ENCODE measurements around the gene ALDH1A2.

ALDH1A2 gene

DNA sequence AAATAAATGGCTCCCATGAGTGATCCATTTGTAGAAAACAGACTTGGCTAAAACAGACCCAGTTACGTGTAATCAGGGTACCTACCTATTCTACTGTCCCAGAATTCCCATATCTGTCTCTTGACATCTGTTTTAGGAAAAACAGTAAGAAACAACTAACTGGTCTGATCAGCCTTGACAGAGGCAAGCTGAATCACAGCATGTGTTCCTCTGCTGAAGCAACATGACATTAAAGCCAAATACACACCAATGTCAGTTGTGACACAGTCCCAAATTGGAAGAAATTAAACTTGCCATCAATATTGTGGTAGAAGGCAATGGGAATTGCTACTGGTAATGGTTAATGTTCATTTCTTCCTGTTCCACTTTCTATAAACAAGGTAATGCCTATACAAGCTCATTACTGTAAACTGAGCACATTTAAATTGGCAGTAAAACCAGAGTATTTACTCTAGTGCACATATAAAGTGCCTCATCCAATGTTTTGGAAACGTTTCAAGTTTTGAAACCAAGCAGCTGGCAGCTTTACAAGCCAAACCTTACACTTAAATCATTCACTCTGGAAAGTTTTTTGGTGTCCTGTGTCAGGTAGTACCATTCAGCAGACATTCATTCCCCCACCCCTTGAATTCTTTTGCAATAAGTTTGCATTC lies 27.0 kb downstream of the ALDH1A2 start (continued):
- TF ChIP-seq ZSCAN30 (tag by site-specific recombination; IDR thresholded peaks at IDR 0.05) (peak; percentile 95), ZBTB48 (tag by site-specific recombination; IDR thresholded peaks at IDR 0.05) (no peak), ZNF501 (tag by site-specific recombination; IDR thresholded peaks at IDR 0.05) (0 out of 2 replicates have a peak, but pooled peaks have one; percentile 31), ZNF10 (tag by site-specific recombination; IDR thresholded peaks at IDR 0.05) (peak; percentile 46; the same call in 1 of the 2 replicates), BCL11B (tag by site-specific recombination; IDR thresholded peaks at IDR 0.05; ENCODE audit: low read depth) (peak; percentile 63), ZBTB20 (tag by site-specific recombination; IDR thresholded peaks at IDR 0.05) (peak; percentile 13; the same call in 1 of the 2 replicates), ZNF585B (tag by site-specific recombination; IDR thresholded peaks at IDR 0.05) (no peak), ZBTB1 (tag by site-specific recombination; IDR thresholded peaks at IDR 0.05) (peak; percentile 42; the same call in 1 of the 2 replicates), KLF9 (tag by site-specific recombination; IDR thresholded peaks at IDR 0.05; ENCODE audit: low read depth) (no peak; the same call in 1 of the 2 replicates), ZNF843 (tag by site-specific recombination; IDR thresholded peaks at IDR 0.05) (peak; percentile 99), ZNF335 (tag by site-specific recombination; conservative IDR thresholded peaks at IDR 0.05) (0 out of 2 replicates have a peak, but pooled peaks have one; percentile 14), ZNF202 (tag by site-specific recombination; IDR thresholded peaks at IDR 0.05; ENCODE audit: borderline replicate concordance) (no peak), ZNF473 (tag by site-specific recombination; IDR thresholded peaks at IDR 0.05) (no peak), HOXD13 (CRISPR knock-in tag; IDR thresholded peaks at IDR 0.05; ENCODE audit: borderline replicate concordance) (peak; percentile 81), OVOL3 (tag by site-specific recombination; IDR thresholded peaks at IDR 0.05) (peak; percentile 89), KLF1 (tag by site-specific recombination; IDR thresholded peaks at IDR 0.05) (peak; percentile 56; the same call in 1 of the 2 replicates), RBAK (tag by site-specific recombination; IDR thresholded peaks at IDR 0.05) (no peak)
- TF ChIP-seq, protein P1, sequence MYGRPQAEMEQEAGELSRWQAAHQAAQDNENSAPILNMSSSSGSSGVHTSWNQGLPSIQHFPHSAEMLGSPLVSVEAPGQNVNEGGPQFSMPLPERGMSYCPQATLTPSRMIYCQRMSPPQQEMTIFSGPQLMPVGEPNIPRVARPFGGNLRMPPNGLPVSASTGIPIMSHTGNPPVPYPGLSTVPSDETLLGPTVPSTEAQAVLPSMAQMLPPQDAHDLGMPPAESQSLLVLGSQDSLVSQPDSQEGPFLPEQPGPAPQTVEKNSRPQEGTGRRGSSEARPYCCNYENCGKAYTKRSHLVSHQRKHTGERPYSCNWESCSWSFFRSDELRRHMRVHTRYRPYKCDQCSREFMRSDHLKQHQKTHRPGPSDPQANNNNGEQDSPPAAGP (tag by site-specific recombination; IDR thresholded peaks at IDR 0.05) = peak; percentile 99
- TF ChIP-seq, protein P2, sequence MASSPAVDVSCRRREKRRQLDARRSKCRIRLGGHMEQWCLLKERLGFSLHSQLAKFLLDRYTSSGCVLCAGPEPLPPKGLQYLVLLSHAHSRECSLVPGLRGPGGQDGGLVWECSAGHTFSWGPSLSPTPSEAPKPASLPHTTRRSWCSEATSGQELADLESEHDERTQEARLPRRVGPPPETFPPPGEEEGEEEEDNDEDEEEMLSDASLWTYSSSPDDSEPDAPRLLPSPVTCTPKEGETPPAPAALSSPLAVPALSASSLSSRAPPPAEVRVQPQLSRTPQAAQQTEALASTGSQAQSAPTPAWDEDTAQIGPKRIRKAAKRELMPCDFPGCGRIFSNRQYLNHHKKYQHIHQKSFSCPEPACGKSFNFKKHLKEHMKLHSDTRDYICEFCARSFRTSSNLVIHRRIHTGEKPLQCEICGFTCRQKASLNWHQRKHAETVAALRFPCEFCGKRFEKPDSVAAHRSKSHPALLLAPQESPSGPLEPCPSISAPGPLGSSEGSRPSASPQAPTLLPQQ (tag by site-specific recombination; IDR thresholded peaks at IDR 0.05) = peak; percentile 67
- TF ChIP-seq, protein P3, sequence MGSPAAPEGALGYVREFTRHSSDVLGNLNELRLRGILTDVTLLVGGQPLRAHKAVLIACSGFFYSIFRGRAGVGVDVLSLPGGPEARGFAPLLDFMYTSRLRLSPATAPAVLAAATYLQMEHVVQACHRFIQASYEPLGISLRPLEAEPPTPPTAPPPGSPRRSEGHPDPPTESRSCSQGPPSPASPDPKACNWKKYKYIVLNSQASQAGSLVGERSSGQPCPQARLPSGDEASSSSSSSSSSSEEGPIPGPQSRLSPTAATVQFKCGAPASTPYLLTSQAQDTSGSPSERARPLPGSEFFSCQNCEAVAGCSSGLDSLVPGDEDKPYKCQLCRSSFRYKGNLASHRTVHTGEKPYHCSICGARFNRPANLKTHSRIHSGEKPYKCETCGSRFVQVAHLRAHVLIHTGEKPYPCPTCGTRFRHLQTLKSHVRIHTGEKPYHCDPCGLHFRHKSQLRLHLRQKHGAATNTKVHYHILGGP (tag by site-specific recombination; IDR thresholded peaks at IDR 0.05) = peak; percentile 65; the same call in 1 of the 2 replicates
- TF ChIP-seq, protein P4, sequence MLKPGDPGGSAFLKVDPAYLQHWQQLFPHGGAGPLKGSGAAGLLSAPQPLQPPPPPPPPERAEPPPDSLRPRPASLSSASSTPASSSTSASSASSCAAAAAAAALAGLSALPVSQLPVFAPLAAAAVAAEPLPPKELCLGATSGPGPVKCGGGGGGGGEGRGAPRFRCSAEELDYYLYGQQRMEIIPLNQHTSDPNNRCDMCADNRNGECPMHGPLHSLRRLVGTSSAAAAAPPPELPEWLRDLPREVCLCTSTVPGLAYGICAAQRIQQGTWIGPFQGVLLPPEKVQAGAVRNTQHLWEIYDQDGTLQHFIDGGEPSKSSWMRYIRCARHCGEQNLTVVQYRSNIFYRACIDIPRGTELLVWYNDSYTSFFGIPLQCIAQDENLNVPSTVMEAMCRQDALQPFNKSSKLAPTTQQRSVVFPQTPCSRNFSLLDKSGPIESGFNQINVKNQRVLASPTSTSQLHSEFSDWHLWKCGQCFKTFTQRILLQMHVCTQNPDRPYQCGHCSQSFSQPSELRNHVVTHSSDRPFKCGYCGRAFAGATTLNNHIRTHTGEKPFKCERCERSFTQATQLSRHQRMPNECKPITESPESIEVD (tag by site-specific recombination; IDR thresholded peaks at IDR 0.05) = peak; percentile 99
- TF ChIP-seq, protein P5, sequence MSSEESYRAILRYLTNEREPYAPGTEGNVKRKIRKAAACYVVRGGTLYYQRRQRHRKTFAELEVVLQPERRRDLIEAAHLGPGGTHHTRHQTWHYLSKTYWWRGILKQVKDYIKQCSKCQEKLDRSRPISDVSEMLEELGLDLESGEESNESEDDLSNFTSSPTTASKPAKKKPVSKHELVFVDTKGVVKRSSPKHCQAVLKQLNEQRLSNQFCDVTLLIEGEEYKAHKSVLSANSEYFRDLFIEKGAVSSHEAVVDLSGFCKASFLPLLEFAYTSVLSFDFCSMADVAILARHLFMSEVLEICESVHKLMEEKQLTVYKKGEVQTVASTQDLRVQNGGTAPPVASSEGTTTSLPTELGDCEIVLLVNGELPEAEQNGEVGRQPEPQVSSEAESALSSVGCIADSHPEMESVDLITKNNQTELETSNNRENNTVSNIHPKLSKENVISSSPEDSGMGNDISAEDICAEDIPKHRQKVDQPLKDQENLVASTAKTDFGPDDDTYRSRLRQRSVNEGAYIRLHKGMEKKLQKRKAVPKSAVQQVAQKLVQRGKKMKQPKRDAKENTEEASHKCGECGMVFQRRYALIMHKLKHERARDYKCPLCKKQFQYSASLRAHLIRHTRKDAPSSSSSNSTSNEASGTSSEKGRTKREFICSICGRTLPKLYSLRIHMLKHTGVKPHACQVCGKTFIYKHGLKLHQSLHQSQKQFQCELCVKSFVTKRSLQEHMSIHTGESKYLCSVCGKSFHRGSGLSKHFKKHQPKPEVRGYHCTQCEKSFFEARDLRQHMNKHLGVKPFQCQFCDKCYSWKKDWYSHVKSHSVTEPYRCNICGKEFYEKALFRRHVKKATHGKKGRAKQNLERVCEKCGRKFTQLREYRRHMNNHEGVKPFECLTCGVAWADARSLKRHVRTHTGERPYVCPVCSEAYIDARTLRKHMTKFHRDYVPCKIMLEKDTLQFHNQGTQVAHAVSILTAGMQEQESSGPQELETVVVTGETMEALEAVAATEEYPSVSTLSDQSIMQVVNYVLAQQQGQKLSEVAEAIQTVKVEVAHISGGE (tag by site-specific recombination; conservative IDR thresholded peaks at IDR 0.05; ENCODE audit: low read depth) = 0 out of 2 replicates have a peak, but pooled peaks have one; percentile 6
- TF ChIP-seq, protein P6, sequence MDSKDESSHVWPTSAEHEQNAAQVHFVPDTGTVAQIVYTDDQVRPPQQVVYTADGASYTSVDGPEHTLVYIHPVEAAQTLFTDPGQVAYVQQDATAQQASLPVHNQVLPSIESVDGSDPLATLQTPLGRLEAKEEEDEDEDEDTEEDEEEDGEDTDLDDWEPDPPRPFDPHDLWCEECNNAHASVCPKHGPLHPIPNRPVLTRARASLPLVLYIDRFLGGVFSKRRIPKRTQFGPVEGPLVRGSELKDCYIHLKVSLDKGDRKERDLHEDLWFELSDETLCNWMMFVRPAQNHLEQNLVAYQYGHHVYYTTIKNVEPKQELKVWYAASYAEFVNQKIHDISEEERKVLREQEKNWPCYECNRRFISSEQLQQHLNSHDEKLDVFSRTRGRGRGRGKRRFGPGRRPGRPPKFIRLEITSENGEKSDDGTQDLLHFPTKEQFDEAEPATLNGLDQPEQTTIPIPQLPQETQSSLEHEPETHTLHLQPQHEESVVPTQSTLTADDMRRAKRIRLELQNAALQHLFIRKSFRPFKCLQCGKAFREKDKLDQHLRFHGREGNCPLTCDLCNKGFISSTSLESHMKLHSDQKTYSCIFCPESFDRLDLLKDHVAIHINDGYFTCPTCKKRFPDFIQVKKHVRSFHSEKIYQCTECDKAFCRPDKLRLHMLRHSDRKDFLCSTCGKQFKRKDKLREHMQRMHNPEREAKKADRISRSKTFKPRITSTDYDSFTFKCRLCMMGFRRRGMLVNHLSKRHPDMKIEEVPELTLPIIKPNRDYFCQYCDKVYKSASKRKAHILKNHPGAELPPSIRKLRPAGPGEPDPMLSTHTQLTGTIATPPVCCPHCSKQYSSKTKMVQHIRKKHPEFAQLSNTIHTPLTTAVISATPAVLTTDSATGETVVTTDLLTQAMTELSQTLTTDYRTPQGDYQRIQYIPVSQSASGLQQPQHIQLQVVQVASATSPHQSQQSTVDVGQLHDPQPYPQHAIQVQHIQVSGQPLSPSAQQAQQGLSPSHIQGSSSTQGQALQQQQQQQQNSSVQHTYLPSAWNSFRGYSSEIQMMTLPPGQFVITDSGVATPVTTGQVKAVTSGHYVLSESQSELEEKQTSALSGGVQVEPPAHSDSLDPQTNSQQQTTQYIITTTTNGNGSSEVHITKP (tag by site-specific recombination; IDR thresholded peaks at IDR 0.05) = peak; percentile 83
- TF ChIP-seq, protein P7, sequence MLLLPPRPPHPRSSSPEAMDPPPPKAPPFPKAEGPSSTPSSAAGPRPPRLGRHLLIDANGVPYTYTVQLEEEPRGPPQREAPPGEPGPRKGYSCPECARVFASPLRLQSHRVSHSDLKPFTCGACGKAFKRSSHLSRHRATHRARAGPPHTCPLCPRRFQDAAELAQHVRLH (tag by site-specific recombination; IDR thresholded peaks at IDR 0.05) = peak; percentile 93
- TF ChIP-seq, protein P8, sequence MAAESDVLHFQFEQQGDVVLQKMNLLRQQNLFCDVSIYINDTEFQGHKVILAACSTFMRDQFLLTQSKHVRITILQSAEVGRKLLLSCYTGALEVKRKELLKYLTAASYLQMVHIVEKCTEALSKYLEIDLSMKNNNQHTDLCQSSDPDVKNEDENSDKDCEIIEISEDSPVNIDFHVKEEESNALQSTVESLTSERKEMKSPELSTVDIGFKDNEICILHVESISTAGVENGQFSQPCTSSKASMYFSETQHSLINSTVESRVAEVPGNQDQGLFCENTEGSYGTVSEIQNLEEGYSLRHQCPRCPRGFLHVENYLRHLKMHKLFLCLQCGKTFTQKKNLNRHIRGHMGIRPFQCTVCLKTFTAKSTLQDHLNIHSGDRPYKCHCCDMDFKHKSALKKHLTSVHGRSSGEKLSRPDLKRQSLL (tag by site-specific recombination; IDR thresholded peaks at IDR 0.05) = 0 out of 2 replicates have a peak, but pooled peaks have one; percentile 17
